Keratinocyte (primary cell): ENCODE results near the gene IL15. TPM values are rescaled to one million over a fixed set of nuclear protein-coding genes. Genes with fewer than 3 reads are reported as not detected.

Experiments
- DNase-seq: peaks from one replicate; pipeline ENCODE4 v3.0.0-alpha.2; 2011; ENCODE audit warnings: low read depth, missing footprints, low spot score
- FAIRE-seq: peaks from 2 replicates; lab custom pipeline; 2011; peaks lifted over from hg19 to GRCh38; lab: Jason Lieb, UNC
- H2AFZ ChIP-seq: 2 replicates; pipeline ENCODE4 v1.6.0; 2012; ENCODE audit warnings: low read length, control low read depth, inconsistent platforms; ENCODE audit not compliant: control insufficient read depth
- H3K27ac ChIP-seq: 2 replicates; pipeline ENCODE4 v1.5.1; 2011; ENCODE audit warnings: low read length; ENCODE audit not compliant: control insufficient read depth, insufficient read depth
- H3K27me3 ChIP-seq: 3 replicates; pipeline ENCODE4 v1.6.0; 2011; ENCODE audit warnings: low read length; ENCODE audit not compliant: control insufficient read depth, insufficient read depth; ENCODE audit errors: extremely low read depth
- H3K36me3 ChIP-seq, 2 experiments: 2 replicates in 1 of 2; 3 replicates in 1 of 2; pipeline ENCODE4 v1.5.1; 2011; ENCODE audit warnings: low read length in 2 of 2, mild to moderate bottlenecking in 1 of 2; ENCODE audit not compliant: control insufficient read depth in 2 of 2, insufficient read depth in 2 of 2; ENCODE audit errors: extremely low read depth in 1 of 2
- H3K4me1 ChIP-seq: 3 replicates; pipeline ENCODE4 v1.5.1; 2011; ENCODE audit warnings: low read length; ENCODE audit not compliant: control insufficient read depth, insufficient read depth; ENCODE audit errors: extremely low read depth
- H3K4me2 ChIP-seq: 3 replicates; pipeline ENCODE4 v1.6.0; 2011; ENCODE audit warnings: low read depth, low read length; ENCODE audit not compliant: control insufficient read depth, insufficient read depth; ENCODE audit errors: extremely low read depth
- H3K4me3 ChIP-seq, 3 experiments: fragments of 200-600 bp in 1 of 3; sonication (generic) in 1 of 3; 2 replicates in 2 of 3; 3 replicates in 1 of 3; pipeline ENCODE4 v1.5.1; 2011 to 2016; ENCODE audit warnings: low read length in 3 of 3, mild to moderate bottlenecking in 3 of 3, control low read depth in 2 of 3, inconsistent platforms in 1 of 3, low read depth in 1 of 3, mixed read lengths in 1 of 3, mixed run types in 1 of 3, moderate library complexity in 1 of 3; ENCODE audit not compliant: control insufficient read depth in 2 of 3, insufficient read depth in 2 of 3; ENCODE audit errors: extremely low read depth in 1 of 3
- H3K79me2 ChIP-seq: 2 replicates; pipeline ENCODE4 v1.6.0; 2012; ENCODE audit warnings: low read length; ENCODE audit not compliant: control insufficient read depth, insufficient read depth
- H3K9ac ChIP-seq: 3 replicates; pipeline ENCODE4 v1.6.0; 2011; ENCODE audit warnings: low read length; ENCODE audit not compliant: control insufficient read depth, insufficient read depth; ENCODE audit errors: extremely low read depth
- H3K9me1 ChIP-seq: 3 replicates; pipeline ENCODE4 v1.6.0; 2011; ENCODE audit warnings: low read length; ENCODE audit not compliant: control insufficient read depth, insufficient read depth; ENCODE audit errors: extremely low read depth
- H3K9me3 ChIP-seq: 2 replicates; pipeline ENCODE4 v1.5.1; 2012; ENCODE audit warnings: low read depth, low read length; ENCODE audit not compliant: control insufficient read depth
- H4K20me1 ChIP-seq: 3 replicates; pipeline ENCODE4 v1.6.0; 2011; ENCODE audit warnings: low read length; ENCODE audit not compliant: control insufficient read depth, insufficient read depth; ENCODE audit errors: extremely low read depth
- CTCF ChIP-seq, 3 experiments: IDR thresholded peaks in 1 of 3; conservative IDR thresholded peaks in 1 of 3; optimal IDR thresholded peaks in 1 of 3; 2 replicates in 2 of 3; 3 replicates in 1 of 3; pipeline versions ENCODE3 to v1.5.1; 2011; ENCODE audit warnings: low read length in 3 of 3, mild to moderate bottlenecking in 3 of 3, moderate library complexity in 2 of 3, control low read depth in 1 of 3, inconsistent platforms in 1 of 3; ENCODE audit not compliant: insufficient read depth in 2 of 3; ENCODE audit errors: extremely low read depth in 1 of 3
- EZH2 ChIP-seq: IDR thresholded peaks from one replicate; pipeline ENCODE4 v1.6.1; 2012; ENCODE audit warnings: inconsistent platforms, mild to moderate bottlenecking, low read length, moderate library complexity
- dilution Hi-C: fragments of 300-500 bp; cut with MboI; formaldehyde crosslinking; loops from one replicate; pipeline ENCODE4 v1.7.0; 2020; ENCODE audit warnings: low sequenced_read_pairs; ENCODE audit not compliant: extremely low pct_ligation_motif_present
- polyA plus RNA-seq, 5 experiments: library from polyadenylated mRNA; depleted of rRNA in 3 of 5; stranded (reverse) in 3 of 5; stranded (forward) in 1 of 5; unstranded in 1 of 5; fragments of >200 nt; gene quantifications; 1 replicate in 1 of 5; 2 replicates in 3 of 5; 3 replicates in 1 of 5; pipeline versions ENCODE4 v1.2.1 to v1.2.3, GENCODE V29; 2011 to 2012; ENCODE audit warnings: missing spikeins in 2 of 5, low read depth in 1 of 5, low replicate concordance in 1 of 5

The IL15 gene
- polyA plus RNA-seq, 1 donor (not counting 4 experiments of a cell fraction or from before 2014, with no cell fraction given): 1.4 TPM

- DNase-seq: no peak
- H3K36me3 ChIP-seq: no peaks in the 10 kb centered on the region
- H3K27me3 ChIP-seq: no peaks in the 10 kb centered on the region
- dilution Hi-C loops: no loop called here
- no peak overlapping the region for H3K27ac ChIP-seq
- H3K4me1 ChIP-seq: no peaks in the 10 kb centered on the region
- H3K9me3 ChIP-seq: no peaks in the 10 kb centered on the region
- H3K79me2 ChIP-seq: no peaks in the 10 kb centered on the region
- H3K9ac ChIP-seq: no peak overlapping the region
- no peak for FAIRE-seq
- no peaks in the 10 kb centered on the region for H4K20me1 ChIP-seq
- TF ChIP-seq EZH2 (no peak), CTCF (optimal IDR thresholded peaks at IDR 0.05 in 1 of 3, IDR thresholded peaks at IDR 0.05 in 1 of 3, conservative IDR thresholded peaks at IDR 0.05 in 1 of 3; ENCODE audit: extremely low read depth in 1 of 3, insufficient read depth in 2 of 3, low read length in 3 of 3) (no peak)
- no peak overlapping the region for H3K4me2 ChIP-seq
- no peak overlapping the region for H2AFZ ChIP-seq
- no peak overlapping the region for H3K4me3 ChIP-seq
- no peaks in the 10 kb centered on the region for H3K9me1 ChIP-seq
Measured at GRCh38 chr4:141620715-141621114, 15.7 kb upstream of the IL15 start.

GRCh38 chr4:141625023-141625422 lies 11.4 kb upstream of the IL15 start:
- Histone ChIP-seq H4K20me1 (no peaks in the 10 kb centered on the region), H3K4me1 (no peaks in the 10 kb centered on the region), H3K79me2 (no peaks in the 10 kb centered on the region), H3K9me3 (no peaks in the 10 kb centered on the region), H3K9me1 (no peaks in the 10 kb centered on the region), H3K4me2 (no peak overlapping the region), H2AFZ (no peak overlapping the region), H3K27me3 (no peaks in the 10 kb centered on the region), H3K4me3 (no peak overlapping the region), H3K27ac (no peak overlapping the region), H3K36me3 (no peaks in the 10 kb centered on the region), H3K9ac (no peak overlapping the region)
- DNase-seq (no peak), FAIRE-seq (no peak)
- dilution Hi-C loops: no loop called here
- TF ChIP-seq CTCF (optimal IDR thresholded peaks at IDR 0.05 in 1 of 3, IDR thresholded peaks at IDR 0.05 in 1 of 3, conservative IDR thresholded peaks at IDR 0.05 in 1 of 3; ENCODE audit: extremely low read depth in 1 of 3, insufficient read depth in 2 of 3, low read length in 3 of 3) (no peak), EZH2 (no peak)
